NCI-H146 treated with DMSO at 0.1 percent for 48 hours (cell line): ENCODE data around the gene RBSN.
A peak's percentile ranks its signal among the peaks of the same experiment; 100 is the strongest.
"Not testable (repeated sequence)": the region's sequence is repeated elsewhere in the genome, so short reads cannot be mapped to it uniquely, and the experiment has no call there.

Source experiments
- DNase-seq: peaks from one replicate; lab custom pipeline; 2025; ENCODE audit not compliant: unreplicated experiment; lab: John Stamatoyannopoulos, UW

The RBSN gene

GRCh38 chr3:15098503-15099363, at the start of gene RBSN:
Gene RBSN (minus strand): TSS chr3:15099148. CDS start chr3:15096120, 3,028 bp downstream.
- DNase-seq: peak; percentile 72

GRCh38 chr3:15148614-15149013, 49.7 kb upstream of the RBSN start:
- DNase-seq: peak; percentile 18

GRCh38 chr3:15136885-15137284, 37.9 kb upstream of the RBSN start:
- not testable (repeated sequence) for DNase-seq

GRCh38 chr3:15134968-15135367, 36.0 kb upstream of the RBSN start:
- not testable (repeated sequence) for DNase-seq

- DNase-seq: not testable (repeated sequence)
Observed at GRCh38 chr3:15128403-15128802, 29.5 kb upstream of the RBSN start.

GRCh38 chr3:15126975-15127374, 28.0 kb upstream of the RBSN start:
- not testable (repeated sequence) for DNase-seq

- DNase-seq: no peak
Observed at GRCh38 chr3:15122398-15122797, 23.4 kb upstream of the RBSN start.

GRCh38 chr3:15121936-15122335, 23.0 kb upstream of the RBSN start:
- DNase-seq: no peak

GRCh38 chr3:15120986-15121385, 22.0 kb upstream of the RBSN start:
- no peak for DNase-seq

- no peak for DNase-seq
Observed at GRCh38 chr3:15117011-15117410, 18.1 kb upstream of the RBSN start.

GRCh38 chr3:15116032-15116669, 17.2 kb upstream of the RBSN start:
- no peak for DNase-seq

GRCh38 chr3:15114466-15115358, 15.8 kb upstream of the RBSN start:
- no peak for DNase-seq

GRCh38 chr3:15113884-15114283, 14.9 kb upstream of the RBSN start:
- no peak for DNase-seq

- DNase-seq: peak; percentile 89
Observed at GRCh38 chr3:15113471-15113870, 14.5 kb upstream of the RBSN start.

- no peak for DNase-seq
Observed at GRCh38 chr3:15112011-15112410, 13.1 kb upstream of the RBSN start.

- no peak for DNase-seq
Observed at GRCh38 chr3:15110206-15110605, 11.3 kb upstream of the RBSN start.

- no peak for DNase-seq
Observed at GRCh38 chr3:15108869-15109268, 9.9 kb upstream of the RBSN start.

GRCh38 chr3:15108082-15108545, 9.2 kb upstream of the RBSN start:
- peak; percentile 7 for DNase-seq

GRCh38 chr3:15107075-15107947, 8.4 kb upstream of the RBSN start:
- DNase-seq: no peak

- no peak for DNase-seq
Observed at GRCh38 chr3:15102836-15103235, 3.9 kb upstream of the RBSN start.
